Ovary (tissue), 9 donors: Measurements from ENCODE around the gene USP17L24. TPM values are rescaled to one million over a fixed set of nuclear protein-coding genes. Genes with fewer than 3 reads are reported as not detected.

Source experiments
- polyA plus RNA-seq, 2 donors: library from polyadenylated mRNA; stranded (reverse); fragments of 200-250 nt in 1 of 2; fragments of 350-450 nt in 1 of 2; fragmentation: Illumina TruSeq in 1 of 2; extraction: RNeasy Lipid Tissue Mini Kit (QIAGEN cat#74804) in 1 of 2; gene quantifications; one replicate each; pipeline ENCODE4 v1.2.3, GENCODE V29; 2013 to 2014
- total RNA-seq, 7 donors: library from RNA; depleted of rRNA in 2 of 7; stranded (reverse); fragments of >200 nt in 2 of 7; fragmentation: NEBNext Ultra II Directional in 3 of 7; extraction: Animal tissue kit (Norgen Biotek cat#: 25700) in 3 of 7; gene quantifications; one replicate each; pipeline versions ENCODE4 v1.1.0 to v1.2.4, GENCODE V29; 2016 to 2023
- donor health status: DM: no; HTN: no; CAD: no; lungs with moderate emphysema.
- donor health status: DM: no; HTN: no; CAD: no.
- donor health status: Bipolar disorder and iron deficiency.
- donor health status: DM: yes; HTN: yes; CAD: no.
- donor health status: DM: no; HTN: no; CAD: no.
- donor health status: DM: yes; HTN: yes; CAD: no.

Gene USP17L24
- total and polyA plus RNA-seq, 9 donors, result not detected

Other genes with a start within 250 kb of the USP17L24 start
- gene FAM90A26, start 154.8 kb upstream of the USP17L24 start, total RNA-seq, result not detected
- not detected for gene FAM90A26, start 154.8 kb upstream of the USP17L24 start, polyA plus RNA-seq
- not detected for gene USP17L10, start 114.5 kb upstream of the USP17L24 start, total RNA-seq
- not detected for gene USP17L10, start 114.5 kb upstream of the USP17L24 start, polyA plus RNA-seq
- gene USP17L11, start 109.8 kb upstream of the USP17L24 start, total RNA-seq, result under 1 TPM in 2 of 7 donors, not detected in 5; 0.15 TPM
- not detected for gene USP17L11, start 109.8 kb upstream of the USP17L24 start, polyA plus RNA-seq
- gene USP17L12, start 105.0 kb upstream of the USP17L24 start, total RNA-seq, result not detected
- gene USP17L12, start 105.0 kb upstream of the USP17L24 start, polyA plus RNA-seq, result not detected
- not detected for gene USP17L13, start 100.3 kb upstream of the USP17L24 start, total RNA-seq
- not detected for gene USP17L13, start 100.3 kb upstream of the USP17L24 start, polyA plus RNA-seq
- gene USP17L15, start 90.8 kb upstream of the USP17L24 start, total RNA-seq, result not detected
- gene USP17L15, start 90.8 kb upstream of the USP17L24 start, polyA plus RNA-seq, result not detected
- gene USP17L17, start 81.3 kb upstream of the USP17L24 start, total RNA-seq, result under 1 TPM in 2 of 7 donors, not detected in 5; 0.15 TPM
- gene USP17L17, start 81.3 kb upstream of the USP17L24 start, polyA plus RNA-seq, result not detected
- not detected for gene USP17L18, start 76.5 kb upstream of the USP17L24 start, total RNA-seq
- gene USP17L18, start 76.5 kb upstream of the USP17L24 start, polyA plus RNA-seq, result not detected
- gene USP17L19, start 71.8 kb upstream of the USP17L24 start, total RNA-seq, result not detected
- gene USP17L19, start 71.8 kb upstream of the USP17L24 start, polyA plus RNA-seq, result not detected
- not detected for gene USP17L20, start 67.0 kb upstream of the USP17L24 start, total RNA-seq
- not detected for gene USP17L20, start 67.0 kb upstream of the USP17L24 start, polyA plus RNA-seq
- gene USP17L21, start 62.3 kb upstream of the USP17L24 start, total RNA-seq, result not detected
- not detected for gene USP17L21, start 62.3 kb upstream of the USP17L24 start, polyA plus RNA-seq
- gene USP17L22, start 57.5 kb upstream of the USP17L24 start, total RNA-seq, result not detected
- not detected for gene USP17L22, start 57.5 kb upstream of the USP17L24 start, polyA plus RNA-seq
- gene USP17L25, start 4.7 kb downstream of the USP17L24 start, total RNA-seq, result not detected
- not detected for gene USP17L25, start 4.7 kb downstream of the USP17L24 start, polyA plus RNA-seq
- not detected for gene USP17L26, start 9.5 kb downstream of the USP17L24 start, total RNA-seq
- gene USP17L26, start 9.5 kb downstream of the USP17L24 start, polyA plus RNA-seq, result not detected
- gene USP17L5, start 14.2 kb downstream of the USP17L24 start, total RNA-seq, result not detected
- not detected for gene USP17L5, start 14.2 kb downstream of the USP17L24 start, polyA plus RNA-seq
- not detected for gene USP17L27, start 19.0 kb downstream of the USP17L24 start, total RNA-seq
- gene USP17L27, start 19.0 kb downstream of the USP17L24 start, polyA plus RNA-seq, result not detected
- not detected for gene USP17L28, start 23.7 kb downstream of the USP17L24 start, total RNA-seq
- not detected for gene USP17L28, start 23.7 kb downstream of the USP17L24 start, polyA plus RNA-seq
- gene USP17L29, start 28.5 kb downstream of the USP17L24 start, total RNA-seq, result not detected
- not detected for gene USP17L29, start 28.5 kb downstream of the USP17L24 start, polyA plus RNA-seq
- gene USP17L30, start 38.0 kb downstream of the USP17L24 start, total RNA-seq, result not detected
- gene USP17L30, start 38.0 kb downstream of the USP17L24 start, polyA plus RNA-seq, result not detected
- gene DEFB131A, start 119.2 kb downstream of the USP17L24 start, total RNA-seq, result not detected
- gene DEFB131A, start 119.2 kb downstream of the USP17L24 start, polyA plus RNA-seq, result not detected